HUDEP-2 (cell line): ENCODE results near the gene TFAP2C.
"Not testable (repeated sequence)": the region's sequence is repeated elsewhere in the genome, so short reads cannot be mapped to it uniquely, and the experiment has no call there.

Source experiments
- DNase-seq, 76 experiments: peaks; one replicate each; lab custom pipeline; 2025; ENCODE audit not compliant: unreplicated experiment in 76 of 76; lab: John Stamatoyannopoulos, UW

Gene TFAP2C

GRCh38 chr20:56637576-56637975 lies 8.5 kb downstream of the TFAP2C start:
- no peak for DNase-seq

- no peak for DNase-seq
Measured at GRCh38 chr20:56646599-56646998, 17.5 kb downstream of the TFAP2C start.

- DNase-seq = no peak
Measured at GRCh38 chr20:56653211-56653610, 24.1 kb downstream of the TFAP2C start.

GRCh38 chr20:56656632-56657031 lies 27.5 kb downstream of the TFAP2C start:
- DNase-seq = no peak

GRCh38 chr20:56657879-56658278 lies 28.8 kb downstream of the TFAP2C start:
- no peak for DNase-seq

GRCh38 chr20:56658341-56658947 lies 29.3 kb downstream of the TFAP2C start:
- DNase-seq = not testable (repeated sequence)

GRCh38 chr20:56663660-56664059 lies 34.6 kb downstream of the TFAP2C start:
- no peak for DNase-seq

GRCh38 chr20:56664796-56665195 lies 35.7 kb downstream of the TFAP2C start:
- no peak for DNase-seq

GRCh38 chr20:56665806-56666205 lies 36.7 kb downstream of the TFAP2C start:
- DNase-seq = no peak

GRCh38 chr20:56673450-56673849 lies 44.3 kb downstream of the TFAP2C start:
- no peak for DNase-seq

GRCh38 chr20:56676001-56676400 lies 46.9 kb downstream of the TFAP2C start:
- no peak for DNase-seq

- DNase-seq = no peak
Measured at GRCh38 chr20:56676679-56677078, 47.6 kb downstream of the TFAP2C start.

- no peak for DNase-seq
Measured at GRCh38 chr20:56683077-56683865, 54.2 kb downstream of the TFAP2C start.

GRCh38 chr20:56685879-56686278 lies 56.8 kb downstream of the TFAP2C start:
- no peak for DNase-seq

- no peak for DNase-seq
Measured at GRCh38 chr20:56687061-56687460, 58.0 kb downstream of the TFAP2C start.

GRCh38 chr20:56688106-56688505 lies 59.0 kb downstream of the TFAP2C start:
- no peak for DNase-seq
